GM21717 (cell line): ENCODE results near the gene ADAM8.

Experiments
- ATAC-seq: cut with Tn5 transposase; IDR thresholded peaks from one replicate; pipeline ENCODE4 v1.9.1; 2021; ENCODE audit warnings: mild to moderate bottlenecking, moderate library complexity; ENCODE audit not compliant: unreplicated experiment

The ADAM8 gene

GRCh38 chr10:133214468-133215410 is 61.9 kb downstream of the ADAM8 start:
- no peak for ATAC-seq

GRCh38 chr10:133213641-133214467 is 62.8 kb downstream of the ADAM8 start:
- no peak for ATAC-seq

GRCh38 chr10:133212853-133213494 is 63.7 kb downstream of the ADAM8 start:
- ATAC-seq = no peak
